OCI-LY1 (cell line): ENCODE data around the gene POLR2L.

Experiments
- H2AFZ ChIP-seq: fragments of 200-600 bp; sonication (generic), shearing (Covaris generic); 2 replicates; pipeline ENCODE4 v1.6.0; 2014; ENCODE audit warnings: antibody characterized with exemption, mild to moderate bottlenecking, low read length
- H3F3A ChIP-seq: fragments of 200-600 bp; sonication (generic), shearing (Covaris generic); 2 replicates; pipeline ENCODE4 v1.6.0; 2014; ENCODE audit warnings: mild to moderate bottlenecking, antibody characterized with exemption, low read length, moderate library complexity; ENCODE audit not compliant: insufficient read depth
- H3K27ac ChIP-seq: fragments of 200-600 bp; sonication (generic); 2 replicates; pipeline ENCODE4 v1.5.1; 2014; ENCODE audit warnings: low read length, mixed run types, mild to moderate bottlenecking, low read depth; ENCODE audit not compliant: poor library complexity, severe bottlenecking
- H3K27me3 ChIP-seq: fragments of 200-600 bp; sonication (generic); 2 replicates; pipeline ENCODE4 v1.6.0; 2014; ENCODE audit warnings: antibody characterized with exemption, mild to moderate bottlenecking, low read length, moderate library complexity; ENCODE audit not compliant: insufficient read depth
- H3K36me3 ChIP-seq: fragments of 200-600 bp; sonication (generic); 2 replicates; pipeline ENCODE4 v1.6.1; 2014; ENCODE audit warnings: mild to moderate bottlenecking, antibody characterized with exemption, low read length, moderate library complexity, mixed read lengths; ENCODE audit not compliant: insufficient read depth
- H3K4me1 ChIP-seq: fragments of 200-600 bp; sonication (generic); 2 replicates; pipeline ENCODE4 v1.5.1; 2014; ENCODE audit warnings: mild to moderate bottlenecking, low read length, moderate library complexity; ENCODE audit not compliant: insufficient read depth, severe bottlenecking
- H3K4me2 ChIP-seq: fragments of 200-600 bp; sonication (generic), shearing (Covaris generic); 2 replicates; pipeline ENCODE4 v1.6.1; 2014; ENCODE audit warnings: low read length
- H3K4me3 ChIP-seq: fragments of 200-600 bp; sonication (generic); 2 replicates; pipeline ENCODE4 v1.5.1; 2014; ENCODE audit warnings: low read length, low read depth, mild to moderate bottlenecking, mixed read lengths; ENCODE audit not compliant: poor library complexity, severe bottlenecking
- H3K79me2 ChIP-seq: fragments of 200-600 bp; shearing (Covaris generic); 2 replicates; pipeline ENCODE4 v1.6.1; 2016; ENCODE audit warnings: mixed run types, low read length, mixed read lengths; ENCODE audit not compliant: insufficient read depth
- H3K9ac ChIP-seq: fragments of 200-600 bp; sonication (generic), shearing (Covaris generic); 2 replicates; pipeline ENCODE4 v1.6.1; 2014; ENCODE audit warnings: mild to moderate bottlenecking, low read length, mixed read lengths
- H3K9me2 ChIP-seq: fragments of 200-600 bp; sonication (generic), shearing (Covaris generic); 2 replicates; pipeline ENCODE4 v1.6.1; 2014; ENCODE audit warnings: low read depth, mild to moderate bottlenecking, low read length, mixed read lengths
- H3K9me3 ChIP-seq: fragments of 200-600 bp; shearing (Covaris generic); 2 replicates; pipeline ENCODE4 v1.6.1; 2014; ENCODE audit warnings: low read length, mixed read lengths
- H4K20me1 ChIP-seq: fragments of 200-600 bp; sonication (generic), shearing (Covaris generic); 2 replicates; pipeline ENCODE4 v1.6.0; 2016; ENCODE audit warnings: mild to moderate bottlenecking, low read length; ENCODE audit not compliant: insufficient read depth
- EZH2 ChIP-seq: fragments of 200-600 bp; sonication (generic), shearing (Covaris generic); IDR thresholded peaks from 2 replicates; pipeline ENCODE4 v1.8.0; 2017; ENCODE audit warnings: borderline replicate concordance, mixed run types, mild to moderate bottlenecking, antibody characterized with exemption, low read length, moderate library complexity, mixed read lengths
- TF ChIP-seq, protein P1 (sequence below): fragments of 200-600 bp; sonication (generic), shearing (Covaris generic); IDR thresholded peaks from 2 replicates; pipeline ENCODE4 v1.5.1; 2017; ENCODE audit warnings: mild to moderate bottlenecking, antibody characterized with exemption, low read length, moderate library complexity, mixed read lengths

The POLR2L gene

DNA sequence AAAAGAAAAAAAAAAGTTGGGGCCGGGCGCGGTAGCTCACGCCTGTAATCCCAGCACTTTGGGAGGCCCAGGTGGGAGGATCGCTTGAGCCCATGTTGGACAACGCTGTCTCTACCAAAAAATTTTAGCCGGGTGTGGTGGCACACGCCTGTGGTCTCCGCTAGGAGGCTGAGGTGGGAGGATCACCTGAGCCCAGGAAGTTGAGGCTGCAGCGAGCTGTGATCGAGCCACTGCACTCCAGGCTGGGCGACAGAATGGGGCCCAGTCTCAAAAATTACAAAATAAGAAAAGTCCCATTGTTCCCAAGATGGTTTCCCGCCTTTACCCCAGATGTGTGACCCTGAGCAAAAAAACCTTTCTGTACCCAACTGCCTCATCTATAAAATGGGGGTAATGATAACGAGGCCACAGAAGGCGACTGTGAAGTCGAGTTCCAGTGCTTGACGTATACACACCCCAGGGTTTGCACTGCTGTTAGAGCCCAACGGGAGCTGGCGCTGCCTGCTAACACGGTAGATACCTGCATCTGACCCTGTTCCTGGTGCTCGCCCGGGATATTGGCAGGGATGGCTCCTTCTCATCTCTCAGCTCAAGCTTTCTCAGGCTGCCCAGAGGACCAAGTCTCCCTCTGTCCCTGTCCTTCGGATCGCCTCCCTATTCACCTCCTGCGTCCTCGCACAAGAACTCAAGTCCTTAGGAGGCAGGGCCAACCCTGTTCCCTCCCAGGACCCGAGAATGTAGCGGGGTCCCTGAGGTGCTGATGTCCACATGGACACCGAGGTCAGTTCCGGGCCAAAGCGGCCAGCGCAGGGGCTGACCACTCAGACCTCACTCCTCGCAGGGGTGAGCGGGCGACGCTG lies 33.7 kb downstream of the POLR2L start:
- Histone ChIP-seq H3K79me2 (peaks cover 15% of the 10 kb centered on the region), H2AFZ (no peak overlapping the region)

DNA sequence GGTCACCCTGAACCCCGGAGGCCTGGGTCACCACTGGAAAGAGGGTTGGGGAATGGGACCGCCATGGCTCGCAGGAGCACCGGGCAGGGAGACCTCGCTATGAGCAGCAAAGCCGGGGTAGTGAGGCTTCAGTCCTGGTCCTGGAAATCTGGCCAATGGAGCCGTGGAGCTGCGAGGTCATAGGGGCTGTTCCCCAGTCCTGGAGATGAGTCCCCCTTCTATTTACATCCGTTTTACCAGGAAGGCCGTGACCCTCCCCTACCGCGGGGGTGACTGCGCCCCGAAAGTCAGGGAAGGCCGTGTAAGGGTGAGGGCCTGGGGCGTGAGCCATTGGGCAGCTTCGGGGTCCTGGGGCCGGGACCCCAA lies 37.7 kb downstream of the POLR2L start:
- TF ChIP-seq, protein P1, sequence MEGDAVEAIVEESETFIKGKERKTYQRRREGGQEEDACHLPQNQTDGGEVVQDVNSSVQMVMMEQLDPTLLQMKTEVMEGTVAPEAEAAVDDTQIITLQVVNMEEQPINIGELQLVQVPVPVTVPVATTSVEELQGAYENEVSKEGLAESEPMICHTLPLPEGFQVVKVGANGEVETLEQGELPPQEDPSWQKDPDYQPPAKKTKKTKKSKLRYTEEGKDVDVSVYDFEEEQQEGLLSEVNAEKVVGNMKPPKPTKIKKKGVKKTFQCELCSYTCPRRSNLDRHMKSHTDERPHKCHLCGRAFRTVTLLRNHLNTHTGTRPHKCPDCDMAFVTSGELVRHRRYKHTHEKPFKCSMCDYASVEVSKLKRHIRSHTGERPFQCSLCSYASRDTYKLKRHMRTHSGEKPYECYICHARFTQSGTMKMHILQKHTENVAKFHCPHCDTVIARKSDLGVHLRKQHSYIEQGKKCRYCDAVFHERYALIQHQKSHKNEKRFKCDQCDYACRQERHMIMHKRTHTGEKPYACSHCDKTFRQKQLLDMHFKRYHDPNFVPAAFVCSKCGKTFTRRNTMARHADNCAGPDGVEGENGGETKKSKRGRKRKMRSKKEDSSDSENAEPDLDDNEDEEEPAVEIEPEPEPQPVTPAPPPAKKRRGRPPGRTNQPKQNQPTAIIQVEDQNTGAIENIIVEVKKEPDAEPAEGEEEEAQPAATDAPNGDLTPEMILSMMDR, result no peak
- no peak for TF ChIP-seq EZH2
- Histone ChIP-seq H3K9ac (peak overlapping the region; percentile 87), H3K79me2 (no peaks in the 10 kb centered on the region), H3F3A (no peaks in the 10 kb centered on the region), H3K4me1 (peaks cover 40% of the 10 kb centered on the region), H4K20me1 (no peaks in the 10 kb centered on the region), H2AFZ (no peak overlapping the region), H3K4me3 (peak overlapping the region; percentile 72), H3K9me3 (no peaks in the 10 kb centered on the region), H3K4me2 (peak overlapping the region; percentile 87), H3K9me2 (no peaks in the 10 kb centered on the region), H3K36me3 (peaks cover 33% of the 10 kb centered on the region), H3K27ac (peak overlapping the region; percentile 72), H3K27me3 (no peaks in the 10 kb centered on the region)

More for the DNA sequence above, 33.7 kb downstream of the POLR2L start:
- Histone ChIP-seq H3K9me3 (no peaks in the 10 kb centered on the region), H4K20me1 (no peaks in the 10 kb centered on the region), H3K9me2 (no peaks in the 10 kb centered on the region), H3K27me3 (no peaks in the 10 kb centered on the region), H3K4me2 (peak overlapping the region; percentile 88), H3K4me1 (peaks cover 53% of the 10 kb centered on the region), H3F3A (no peaks in the 10 kb centered on the region; the same call in 1 of the 2 replicates), H3K36me3 (peaks cover 36% of the 10 kb centered on the region), H3K4me3 (peak overlapping the region; percentile 83), H3K27ac (peak overlapping the region; percentile 89), H3K9ac (peak overlapping the region; percentile 91)
- TF ChIP-seq, protein P1, result peak; percentile 21; the same call in 1 of the 2 replicates
- TF ChIP-seq EZH2, result no peak

DNA sequence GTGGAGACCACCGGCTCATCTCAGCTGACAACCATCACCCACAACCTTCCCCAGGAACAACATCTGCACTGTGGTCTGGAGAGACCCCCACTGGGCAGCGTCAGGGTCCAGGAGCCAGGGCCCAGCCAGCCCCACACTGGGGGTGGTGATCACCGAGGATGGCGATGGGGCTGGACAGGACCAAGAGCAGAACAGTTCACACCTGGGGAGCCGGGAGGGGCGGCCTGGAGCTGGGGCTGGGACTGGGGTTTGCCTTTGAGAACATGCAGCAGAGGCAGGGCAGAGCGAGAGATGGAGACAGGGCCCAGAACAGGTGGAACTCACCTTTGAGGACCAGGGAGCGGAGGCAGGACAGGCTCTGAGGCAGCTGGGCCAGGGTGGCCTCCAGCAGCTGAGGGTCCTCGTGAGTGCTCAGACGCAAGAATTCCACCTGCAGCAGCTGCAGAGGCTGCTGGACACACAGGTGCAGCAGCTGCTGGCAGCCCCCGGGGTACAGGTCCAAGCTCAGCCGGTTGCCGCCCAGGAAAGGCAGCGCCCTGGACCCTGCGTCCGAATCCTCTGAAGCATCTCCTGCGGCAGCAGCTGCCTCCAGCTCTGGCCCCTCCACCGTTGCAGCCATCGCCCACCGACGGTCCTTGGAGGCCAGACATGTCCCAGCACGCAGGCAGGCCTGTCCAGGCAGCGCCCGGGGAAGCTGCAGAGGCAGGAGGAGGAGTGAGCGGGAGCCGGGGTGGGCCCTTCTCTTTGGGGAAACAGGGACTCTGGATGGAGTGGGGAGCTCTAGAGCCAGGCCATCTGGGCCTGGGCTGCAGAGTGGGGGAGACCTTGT lies 38.3 kb downstream of the POLR2L start:
- Histone ChIP-seq H3K9me2 (no peaks in the 10 kb centered on the region), H3K9ac (peak overlapping the region; percentile 87), H3K4me3 (peak overlapping the region; percentile 72), H3K27me3 (no peaks in the 10 kb centered on the region), H3K9me3 (no peaks in the 10 kb centered on the region), H2AFZ (no peak overlapping the region), H4K20me1 (no peaks in the 10 kb centered on the region), H3K79me2 (no peaks in the 10 kb centered on the region), H3K27ac (peak overlapping the region; percentile 72), H3F3A (no peaks in the 10 kb centered on the region), H3K4me1 (peaks cover 40% of the 10 kb centered on the region), H3K36me3 (peaks cover 37% of the 10 kb centered on the region), H3K4me2 (peak overlapping the region; percentile 87)
- TF ChIP-seq EZH2, result no peak
- TF ChIP-seq, protein P1, result no peak
